GM12878 (cell line): ENCODE data around the gene MAP3K1. TPM values are rescaled to one million over a fixed set of nuclear protein-coding genes. Genes with fewer than 3 reads are reported as not detected.

Experiments used
- ATAC-seq: fragments of 200-7000 bp; cut with Tn5 transposase; 3 replicates; pipeline ENCODE4 v1.9.1; 2020; ENCODE audit warnings: mild to moderate bottlenecking, moderate library complexity
- BruUV-seq: library from RNA; stranded (reverse); fragments of 400-500 nt; replicated peaks from 2 replicates; lab custom pipeline; 2021; lab: Mats Ljungman, UMichigan
- CTCF ChIA-PET: fragments of 300-600 bp; sonication (Branson Sonifier 250); formaldehyde crosslinking; extraction: SDS; loops from one replicate; lab custom pipeline; 2021; ENCODE audit warnings: inconsistent platforms; lab: Yijun Ruan, JAX
- POLR2A ChIA-PET: fragments of 350-600 bp; formaldehyde crosslinking; extraction: SDS; loops from one replicate; lab custom pipeline; 2021; ENCODE audit warnings: inconsistent platforms; lab: Charles Lee
- RAD21 ChIA-PET: fragments of 300-600 bp; sonication (Branson Sonifier 250); formaldehyde crosslinking; loops from one replicate; lab custom pipeline; 2023; ENCODE audit warnings: antibody characterized with exemption; ENCODE audit not compliant: unreplicated experiment; lab: Charles Lee
- SMC1A ChIA-PET: fragments of 300-600 bp; sonication (Branson Sonifier 250); formaldehyde crosslinking; loops from one replicate; lab custom pipeline; 2023; ENCODE audit not compliant: unreplicated experiment, uncharacterized antibody; lab: Charles Lee
- DNase-seq: peaks from one replicate; pipeline ENCODE4 v3.0.0-alpha.2; 2011; ENCODE audit warnings: low read depth, low spot score
- FAIRE-seq: peaks from 3 replicates; lab custom pipeline; 2011; peaks lifted over from hg19 to GRCh38; lab: Jason Lieb, UNC
- H2AFZ ChIP-seq: 2 replicates; pipeline ENCODE4 v1.6.0; 2011; ENCODE audit warnings: low read depth, low read length, control low read depth; ENCODE audit not compliant: control insufficient read depth
- H3K27ac ChIP-seq: 2 replicates; pipeline ENCODE4 v1.5.1; 2011; ENCODE audit warnings: control low read depth; ENCODE audit not compliant: control insufficient read depth, insufficient read depth
- H3K27me3 ChIP-seq, 2 experiments: replicated peaks in 1 of 2; 2 replicates each; pipeline versions ENCODE4 v1.6.0 to v1.6.1; 2011; ENCODE audit warnings: low read length in 1 of 2; ENCODE audit not compliant: control insufficient read depth in 2 of 2, insufficient read depth in 2 of 2
- H3K36me3 ChIP-seq, 2 experiments: 2 replicates each; pipeline ENCODE4 v1.5.1; 2011; ENCODE audit warnings: low read length in 1 of 2; ENCODE audit not compliant: control insufficient read depth in 2 of 2, insufficient read depth in 2 of 2
- H3K4me1 ChIP-seq: 2 replicates; pipeline ENCODE4 v1.6.1; 2011; ENCODE audit warnings: mild to moderate bottlenecking, low read length, moderate library complexity, mixed read lengths; ENCODE audit not compliant: control insufficient read depth, insufficient read depth
- H3K4me2 ChIP-seq: 2 replicates; pipeline ENCODE4 v1.6.0; 2011; ENCODE audit warnings: control low read depth; ENCODE audit not compliant: control insufficient read depth, insufficient read depth
- H3K4me3 ChIP-seq: fragments of 200-600 bp; sonication (generic); 2 replicates; pipeline ENCODE4 v1.5.1; 2016
- H3K79me2 ChIP-seq: 2 replicates; pipeline ENCODE4 v1.6.0; 2011; ENCODE audit warnings: low read length; ENCODE audit not compliant: control insufficient read depth, insufficient read depth
- H3K9ac ChIP-seq: 2 replicates; pipeline ENCODE4 v1.8.0; 2011; ENCODE audit warnings: low read length, control low read depth, mixed read lengths; ENCODE audit not compliant: control insufficient read depth, insufficient read depth
- H3K9me3 ChIP-seq: replicated peaks from 3 replicates; pipeline ENCODE4 v1.5.1; 2011; ENCODE audit warnings: mild to moderate bottlenecking, low read length; ENCODE audit not compliant: control insufficient read depth, insufficient read depth
- H4K20me1 ChIP-seq: 2 replicates; pipeline ENCODE4 v1.6.0; 2011; ENCODE audit not compliant: control insufficient read depth, insufficient read depth
- CBFB ChIP-seq: IDR thresholded peaks from 2 replicates; pipeline ENCODE4 v1.6.1; 2016; ENCODE audit warnings: antibody characterized with exemption, low read depth
- CBX3 ChIP-seq: fragments of 200-600 bp; sonication (generic); IDR thresholded peaks from 2 replicates; pipeline ENCODE4 v1.6.1; 2016; ENCODE audit warnings: low read depth, borderline replicate concordance
- CHD2 ChIP-seq: IDR thresholded peaks from 2 replicates; pipeline ENCODE4 v1.6.1; 2011; ENCODE audit warnings: low read depth, low read length, improper control_type of control experiment, borderline replicate concordance
- RAD21 ChIP-seq: IDR thresholded peaks from 2 replicates; pipeline ENCODE4 v1.6.1; 2011; ENCODE audit warnings: mild to moderate bottlenecking, low read depth, low read length, moderate library complexity; ENCODE audit not compliant: insufficient read depth
- STAT1 ChIP-seq: fragments of 450-650 bp; conservative IDR thresholded peaks from 2 replicates; pipeline ENCODE4 v1.6.1; 2014; ENCODE audit warnings: antibody characterized with exemption, mild to moderate bottlenecking
- ZBTB11 ChIP-seq: fragments of 450-650 bp; formaldehyde crosslinking; IDR thresholded peaks from 2 replicates; pipeline ENCODE4 v1.5.0; 2022; ENCODE audit warnings: mild to moderate bottlenecking, missing genetic modification characterization
- ZBTB33 ChIP-seq: fragments of 450-650 bp; IDR thresholded peaks from 2 replicates; pipeline ENCODE4 v1.6.1; 2017; ENCODE audit warnings: mild to moderate bottlenecking
- ZNF207 ChIP-seq: fragments of 450-650 bp; IDR thresholded peaks from 2 replicates; pipeline ENCODE4 v1.6.1; 2014; ENCODE audit warnings: antibody characterized with exemption, mild to moderate bottlenecking, borderline replicate concordance
- ZZZ3 ChIP-seq: IDR thresholded peaks from 2 replicates; pipeline ENCODE4 v1.6.1; 2011; ENCODE audit warnings: low read depth; ENCODE audit not compliant: control insufficient read depth, insufficient read length
- WGBS: methylation state at CpG from one replicate; pipeline ENCODE4 v1.1.6; 2016; ENCODE audit warnings: low lambda C conversion rate; ENCODE audit not compliant: insufficient replicate concordance, insufficient coverage; ENCODE audit errors: missing lambda C conversion rate; 5-methylcytosine and 5-hydroxymethylcytosine counted together
- in situ Hi-C: fragments of 300-500 bp; cut with MboI; formaldehyde crosslinking; loops from 9 replicates; pipeline ENCODE4 v1.14.3; 2018; ENCODE audit warnings: mixed read lengths
- intact Hi-C: fragments of 100-400 bp; cut with micrococcal nuclease; formaldehyde crosslinking; loops from one replicate; pipeline ENCODE4 v1.14.2; 2022; ENCODE audit not compliant: unreplicated experiment
- polyA plus RNA-seq, 11 experiments: library from polyadenylated mRNA; depleted of rRNA in 4 of 11; unstranded in 6 of 11; stranded (reverse) in 5 of 11; fragments of >200 nt; fragmentation: Nextera tagmentation in 4 of 11; fragmentation: Illumina TruSeq in 1 of 11; extraction: Ambion mirVana in 4 of 11; extraction: Trizol in 1 of 11; gene quantifications; 1 replicate in 1 of 11; 2 replicates in 10 of 11; pipeline versions ENCODE4 v1.2.1 to v1.2.3, GENCODE V29; 2011 to 2016; ENCODE audit warnings: inconsistent platforms in 2 of 11, missing spikeins in 2 of 11, low read depth in 1 of 11
- total RNA-seq, 4 experiments: library from RNA; depleted of rRNA in 3 of 4; stranded (reverse); fragments of >200 nt in 3 of 4; fragmentation: Illumina TruSeq in 1 of 4; extraction: Trizol in 1 of 4; gene quantifications; 2 replicates each; pipeline versions ENCODE4 v1.2.1 to v1.2.3, GENCODE V29; 2013 to 2021

MAP3K1 gene
- total and polyA plus RNA-seq, 10 of the 15 experiments (the other 5 are each of a cell fraction or from before 2014, with no cell fraction given) = 7.5 to 24.6 (median 12.6) TPM

- H2AFZ ChIP-seq = no peak overlapping the region
- CTCF ChIA-PET = interaction anchor here (1.4 to 2.0 kb wide), 3 partner anchors 19 to 586 kb away, joined by 8 to 12 read pairs (median 9); no protein-coding TSS in a partner anchor
- H3K27ac ChIP-seq = no peak overlapping the region
- FAIRE-seq = peak; percentile 23
- 0 out of 2 replicates have a peak, but pooled peaks cover 2% of the 10 kb centered on the region for H3K79me2 ChIP-seq
- H3K4me1 ChIP-seq = no peaks in the 10 kb centered on the region
- peaks cover 0 to 3% of the 10 kb centered on the region in 2 experiments; a peak in 2 of 4 replicates for H3K36me3 ChIP-seq
- no peak overlapping the region for H3K4me3 ChIP-seq
- RAD21 ChIA-PET = interaction anchor here (1.0 to 1.7 kb wide), 2 partner anchors 23 to 585 kb away, joined by 3 to 5 read pairs; no protein-coding TSS in a partner anchor
- ATAC-seq = no peak
- H3K9me3 ChIP-seq = no peaks in the 10 kb centered on the region
- no peaks in the 10 kb centered on the region for H4K20me1 ChIP-seq
- no peak overlapping the region for H3K9ac ChIP-seq
- SMC1A ChIA-PET = interaction anchor here (1.4 to 2.1 kb wide), 3 partner anchors 16 to 585 kb away, joined by 3 to 10 read pairs (median 9); no protein-coding TSS in a partner anchor
- WGBS = 89% methylated on average over 5 of the region's 5 CpGs
- BruUV-seq = no TSS peak
- H3K4me2 ChIP-seq = no peak overlapping the region
- intact Hi-C loops = no loop called here
- no peaks in the 10 kb centered on the region for H3K27me3 ChIP-seq
- TF ChIP-seq STAT1 (no peak), RAD21 (0 out of 2 replicates have a peak, but pooled peaks have one; percentile 9)
- in situ Hi-C loops = no loop called here
- DNase-seq = no peak
- POLR2A ChIA-PET = no interaction called here
These were observed 41.3 kb downstream of the MAP3K1 start for GRCh38 chr5:56856541-56857178.

GRCh38 chr5:56858777-56859442, 43.6 kb downstream of the MAP3K1 start:
- Histone ChIP-seq H3K27me3 (no peaks in the 10 kb centered on the region), H3K9ac (no peak overlapping the region), H3K4me2 (no peak overlapping the region), H3K79me2 (no peaks in the 10 kb centered on the region), H3K4me1 (no peaks in the 10 kb centered on the region), H4K20me1 (no peaks in the 10 kb centered on the region), H3K27ac (no peak overlapping the region), H3K9me3 (no peaks in the 10 kb centered on the region; the same call in 2 of the 3 replicates), H3K4me3 (no peak overlapping the region), H2AFZ (no peak overlapping the region), H3K36me3 (peaks cover 0 to 6% of the 10 kb centered on the region in 2 experiments; a peak in 3 of 4 replicates)
- SMC1A ChIA-PET = interaction anchor here (0.7 to 1.6 kb wide), 3 partner anchors 21 to 587 kb away, joined by 3 to 4 read pairs (median 4); no protein-coding TSS in a partner anchor
- POLR2A ChIA-PET = no interaction called here
- intact Hi-C loops = no loop called here
- WGBS = 65% methylated on average over 2 of the region's 2 CpGs
- no TSS peak for BruUV-seq
- CTCF ChIA-PET = interaction anchor here (0.8 to 1.4 kb wide), 3 partner anchors 21 to 588 kb away, joined by 3 to 7 read pairs (median 4); no protein-coding TSS in a partner anchor
- ATAC-seq (no peak), DNase-seq (no peak), FAIRE-seq (no peak)
- RAD21 ChIA-PET = interaction anchor here (0.6 to 0.8 kb wide), 2 partner anchors 366 to 530 kb away, joined by 3 to 4 read pairs; no protein-coding TSS in a partner anchor
- in situ Hi-C loops = no loop called here
- TF ChIP-seq CBFB (no peak), ZNF207 (no peak), ZZZ3 (no peak), CBX3 (no peak), ZBTB11 (CRISPR knock-in tag) (no peak), ZBTB33 (no peak), CHD2 (no peak)
